IMR-90 (cell line): Measurements from ENCODE around the gene GNB1L. TPM values are rescaled to one million over a fixed set of nuclear protein-coding genes. Genes with fewer than 3 reads are reported as not detected.

Source experiments
- ATAC-seq: fragments of 200-7000 bp; cut with Tn5 transposase; 2 replicates; pipeline ENCODE4 v1.9.1; 2020; ENCODE audit warnings: low read depth, mild to moderate bottlenecking, moderate library complexity
- BruUV-seq: library from RNA; stranded (reverse); fragments of 400-500 nt; replicated peaks from 2 replicates; lab custom pipeline; 2021; lab: Mats Ljungman, UMichigan
- CTCF ChIA-PET: fragments of 300-600 bp; formaldehyde crosslinking; extraction: SDS; loops from one replicate; lab custom pipeline; 2021; ENCODE audit warnings: antibody characterized with exemption; lab: Yijun Ruan, JAX
- POLR2A ChIA-PET: fragments of 300-600 bp; sonication (Branson Sonifier 250); formaldehyde crosslinking; loops from one replicate; lab custom pipeline; 2022; ENCODE audit warnings: antibody characterized with exemption; ENCODE audit not compliant: unreplicated experiment; lab: Charles Lee
- DNase-seq: peaks from one replicate; pipeline ENCODE4 v3.0.0; 2013
- H2AFZ ChIP-seq: replicated peaks from 2 replicates; pipeline ENCODE3; 2013; ENCODE audit warnings: low read length, mild to moderate bottlenecking; ENCODE audit not compliant: poor library complexity
- H2AK5ac ChIP-seq: 2 replicates; pipeline ENCODE4 v1.6.1; 2013; ENCODE audit warnings: low read depth, low read length, inconsistent platforms
- H2AK9ac ChIP-seq: replicated peaks from 2 replicates; pipeline ENCODE3; 2013; ENCODE audit warnings: mild to moderate bottlenecking, low read depth, low read length, moderate library complexity; ENCODE audit not compliant: poor library complexity
- H2BK120ac ChIP-seq: 2 replicates; pipeline ENCODE4 v1.6.1; 2013; ENCODE audit warnings: low read depth, low read length, inconsistent platforms
- H2BK15ac ChIP-seq: 3 replicates; pipeline ENCODE4 v1.6.1; 2013; ENCODE audit warnings: low read depth, low read length, inconsistent platforms
- H2BK20ac ChIP-seq: 2 replicates; pipeline ENCODE4 v1.6.1; 2013; ENCODE audit warnings: low read depth, mild to moderate bottlenecking, inconsistent platforms, low read length, moderate library complexity
- H2BK5ac ChIP-seq: 2 replicates; pipeline ENCODE4 v1.6.1; 2013; ENCODE audit warnings: mild to moderate bottlenecking, low read depth, low read length, inconsistent platforms; ENCODE audit not compliant: poor library complexity, severe bottlenecking
- H3K14ac ChIP-seq: replicated peaks from 2 replicates; pipeline ENCODE4 v1.6.1; 2013; ENCODE audit warnings: low read depth, low read length, inconsistent platforms
- H3K18ac ChIP-seq: 2 replicates; pipeline ENCODE4 v1.6.1; 2013; ENCODE audit warnings: low read depth, low read length, control low read depth
- H3K23ac ChIP-seq: 2 replicates; pipeline ENCODE4 v1.6.1; 2013; ENCODE audit warnings: low read depth, low read length, inconsistent platforms
- H3K27ac ChIP-seq: 2 replicates; pipeline ENCODE4 v1.5.1; 2013; ENCODE audit warnings: mild to moderate bottlenecking, control low read depth, low read length; ENCODE audit not compliant: insufficient read depth
- H3K27me3 ChIP-seq: 2 replicates; pipeline ENCODE4 v1.6.1; 2013; ENCODE audit warnings: low read length; ENCODE audit not compliant: control insufficient read depth, insufficient read depth
- H3K36me3 ChIP-seq: 2 replicates; pipeline ENCODE4 v1.6.1; 2013; ENCODE audit warnings: low read length, mixed read lengths; ENCODE audit not compliant: control insufficient read depth, insufficient read depth
- H3K4ac ChIP-seq: 2 replicates; pipeline ENCODE4 v1.6.1; 2013; ENCODE audit warnings: low read depth, low read length, inconsistent platforms
- H3K4me1 ChIP-seq: 2 replicates; pipeline ENCODE4 v1.6.1; 2013; ENCODE audit warnings: low read length, mixed read lengths; ENCODE audit not compliant: control insufficient read depth, insufficient read depth
- H3K4me2 ChIP-seq: 2 replicates; pipeline ENCODE4 v1.6.1; 2013; ENCODE audit warnings: low read depth, mild to moderate bottlenecking, control low read depth, low read length, moderate library complexity
- H3K4me3 ChIP-seq: 2 replicates; pipeline ENCODE4 v1.5.1; 2013; ENCODE audit warnings: low read depth, mild to moderate bottlenecking, control low read depth, low read length, moderate library complexity; ENCODE audit not compliant: insufficient read depth
- H3K56ac ChIP-seq: 2 replicates; pipeline ENCODE4 v1.6.1; 2013; ENCODE audit warnings: low read length, inconsistent platforms; ENCODE audit not compliant: insufficient read depth; ENCODE audit errors: extremely low read depth
- H3K79me1 ChIP-seq, 2 experiments: 2 replicates each; pipeline ENCODE4 v1.6.1; 2013; ENCODE audit warnings: low read length in 2 of 2, inconsistent platforms in 1 of 2, low read depth in 1 of 2
- H3K9ac ChIP-seq: 2 replicates; pipeline ENCODE4 v1.6.1; 2013; ENCODE audit warnings: low read depth, low read length, control low read depth
- H3K9me1 ChIP-seq: 2 replicates; pipeline ENCODE4 v1.6.1; 2013; ENCODE audit warnings: low read length, inconsistent platforms; ENCODE audit not compliant: insufficient read depth
- H3K9me3 ChIP-seq: 2 replicates; pipeline ENCODE4 v1.6.1; 2013; ENCODE audit warnings: low read length; ENCODE audit not compliant: control insufficient read depth, insufficient read depth
- H4K20me1 ChIP-seq: 2 replicates; pipeline ENCODE4 v1.6.1; 2013; ENCODE audit warnings: low read length, inconsistent platforms; ENCODE audit not compliant: insufficient read depth
- H4K5ac ChIP-seq: 2 replicates; pipeline ENCODE4 v1.6.1; 2013; ENCODE audit warnings: mild to moderate bottlenecking, low read depth, low read length, control low read depth
- H4K8ac ChIP-seq, 2 experiments: 2 replicates each; pipeline ENCODE4 v1.6.1; 2013; ENCODE audit warnings: low read depth in 2 of 2, low read length in 2 of 2, control low read depth in 1 of 2, inconsistent platforms in 1 of 2
- H4K91ac ChIP-seq: 2 replicates; pipeline ENCODE4 v1.6.1; 2013; ENCODE audit warnings: low read depth, low read length, inconsistent platforms; ENCODE audit not compliant: insufficient read depth
- CEBPB ChIP-seq: IDR thresholded peaks from 2 replicates; pipeline ENCODE4 v1.6.1; 2012; ENCODE audit warnings: low read depth, low read length, improper control_type of control experiment
- CHD1 ChIP-seq: IDR thresholded peaks from 2 replicates; pipeline ENCODE4 v1.6.1; 2012; ENCODE audit warnings: low read depth, low read length, improper control_type of control experiment
- CTCF ChIP-seq: conservative IDR thresholded peaks from 2 replicates; pipeline ENCODE4 v1.5.1; 2012; ENCODE audit warnings: mild to moderate bottlenecking, low read depth, low read length, improper control_type of control experiment
- MAZ ChIP-seq: IDR thresholded peaks from 2 replicates; pipeline ENCODE4 v1.6.1; 2012; ENCODE audit warnings: low read depth, mild to moderate bottlenecking, low read length, improper control_type of control experiment, moderate library complexity, borderline replicate concordance
- NFE2L2 ChIP-seq: fragments of 150-350 bp; IDR thresholded peaks from 2 replicates; pipeline ENCODE4 v1.6.1; 2016; ENCODE audit warnings: low read depth, mild to moderate bottlenecking, low read length
- POLR2A ChIP-seq: IDR thresholded peaks from 2 replicates; pipeline ENCODE4 v1.6.1; 2012; ENCODE audit warnings: mild to moderate bottlenecking, low read depth, low read length
- RAD21 ChIP-seq: IDR thresholded peaks from 2 replicates; pipeline ENCODE4 v1.6.1; 2012; ENCODE audit warnings: low read length, improper control_type of control experiment
- RFX5 ChIP-seq: IDR thresholded peaks from 2 replicates; pipeline ENCODE4 v1.8.0; 2012; ENCODE audit warnings: low read depth, mild to moderate bottlenecking, low read length, moderate library complexity
- WGBS, 2 experiments: methylation state at CpG; one replicate each; pipeline versions ENCODE4 v1.1.5 to v1.1.7; 2013; ENCODE audit warnings: missing lambda C conversion rate in 2 of 2; ENCODE audit not compliant: insufficient read length in 1 of 2; ENCODE audit errors: extremely low coverage in 2 of 2; 5-methylcytosine and 5-hydroxymethylcytosine counted together
- dilution Hi-C: fragments of 300-500 bp; cut with HindIII; formaldehyde crosslinking; loops from one replicate; pipeline ENCODE4 v1.14.3; 2018; ENCODE audit warnings: low sequenced_read_pairs; ENCODE audit not compliant: unreplicated experiment
- in situ Hi-C: fragments of 300-500 bp; cut with MboI; formaldehyde crosslinking; loops from 3 replicates; pipeline ENCODE4 v1.14.3; 2019; ENCODE audit warnings: low sequenced_read_pairs, inconsistent platforms, mixed read lengths
- intact Hi-C: fragments of 100-400 bp; cut with micrococcal nuclease; formaldehyde crosslinking; loops from 2 replicates; pipeline ENCODE4 v1.10.0; 2022
- polyA plus RNA-seq, 3 experiments: library from polyadenylated mRNA; depleted of rRNA; stranded (reverse); fragments of >200 nt; gene quantifications; 2 replicates each; pipeline ENCODE4 v1.2.3, GENCODE V29; 2012; ENCODE audit warnings: low replicate concordance in 1 of 3
- total RNA-seq: library from RNA; depleted of rRNA; stranded (reverse); fragments of >200 nt; gene quantifications from 2 replicates; pipeline ENCODE4 v1.2.3, GENCODE V29; 2012

The GNB1L gene
- total and polyA plus RNA-seq, 2 of the 4 experiments (the other 2 are of a cell fraction), result 2.5 to 4.4 TPM

- TF ChIP-seq CTCF (no peak), RAD21 (no peak), RFX5 (no peak)
Measured at GRCh38 chr22:19734837-19735382, 119.8 kb downstream of the GNB1L start (continued).

GRCh38 chr22:19734163-19734562, 120.5 kb downstream of the GNB1L start:
- H2AFZ ChIP-seq, result no peak overlapping the region
- no peak overlapping the region for H3K23ac ChIP-seq
- ChIA-PET CTCF (no interaction called here), POLR2A (no interaction called here)
- no peak overlapping the region for H2BK120ac ChIP-seq
- no peak overlapping the region for H4K8ac ChIP-seq
- no peak overlapping the region for H2BK15ac ChIP-seq
- H3K56ac ChIP-seq, result no peak overlapping the region
- H3K9me3 ChIP-seq, result no peaks in the 10 kb centered on the region
- WGBS, 2 experiments, result 68% methylated on average over 6 of the region's 7 CpGs; no CpG with 5 or more reads in 1 of the 2 experiments
- peaks cover 12% of the 10 kb centered on the region; the same call in 1 of the 2 replicates for H3K27me3 ChIP-seq
- ATAC-seq (no peak), DNase-seq (no peak)
- no peak overlapping the region for H3K4me3 ChIP-seq
- intact Hi-C loops (loop anchor here (5.0 kb wide), 2 partner anchors 118 to 278 kb away; partner anchors contain the start of genes GNB1L and RTL10), in situ Hi-C loops (loop anchor here (5.0 kb wide), 1 partner anchor 178 kb away; no protein-coding TSS in a partner anchor), dilution Hi-C loops (no loop called here)
- no peak overlapping the region for H4K5ac ChIP-seq
- H3K9ac ChIP-seq, result no peak overlapping the region
- BruUV-seq, result no TSS peak
- no peaks in the 10 kb centered on the region for H3K79me1 ChIP-seq
- H3K18ac ChIP-seq, result no peak overlapping the region
- no peak overlapping the region for H3K14ac ChIP-seq
- H2BK20ac ChIP-seq, result no peak overlapping the region; the same call in 1 of the 2 replicates
- H3K4ac ChIP-seq, result no peak overlapping the region
- no peak overlapping the region for H2BK5ac ChIP-seq
- no peak for TF ChIP-seq POLR2A
- TF ChIP-seq CHD1, result no peak
- no peak for TF ChIP-seq CTCF
- TF ChIP-seq CEBPB, result no peak
- TF ChIP-seq NFE2L2, result no peak
- TF ChIP-seq MAZ, result no peak
- H3K36me3 ChIP-seq, result no peaks in the 10 kb centered on the region
- H4K91ac ChIP-seq, result no peak overlapping the region
- no peaks in the 10 kb centered on the region for H3K9me1 ChIP-seq
- H2AK9ac ChIP-seq, result peak overlapping the region; percentile 47
- H3K4me1 ChIP-seq, result peaks cover 2% of the 10 kb centered on the region
- no peak overlapping the region for H2AK5ac ChIP-seq
- H4K20me1 ChIP-seq, result no peaks in the 10 kb centered on the region
- H3K4me2 ChIP-seq, result no peak overlapping the region
- no peak overlapping the region for H3K27ac ChIP-seq
